HT1080 (cell line): Measurements from ENCODE around the gene BET1. TPM values are rescaled to one million over a fixed set of nuclear protein-coding genes. Genes with fewer than 3 reads are reported as not detected.
"Not testable (repeated sequence)": the region's sequence is repeated elsewhere in the genome, so short reads cannot be mapped to it uniquely, and the experiment has no call there.

ENCODE experiments used
- DNase-seq: peaks from one replicate; pipeline ENCODE4 v3.0.0-alpha.2; 2015; ENCODE audit warnings: low read depth
- polyA plus RNA-seq, 2 experiments: library from polyadenylated mRNA; depleted of rRNA; stranded (reverse); fragments of >200 nt; gene quantifications; 2 replicates each; pipeline ENCODE4 v1.2.3, GENCODE V29; 2015
- total RNA-seq: library from RNA; depleted of rRNA; stranded (reverse); fragments of >200 nt; shearing (Covaris generic); gene quantifications from 2 replicates; pipeline ENCODE4 v1.2.3, GENCODE V29; 2014; rRNA removed

BET1 gene
- total RNA-seq: 21.0 and 27.2 TPM in 2 replicates
- polyA plus RNA-seq (2015; cell fraction: cytosol; rRNA removed): 42.9 and 45.5 TPM in 2 replicates
- polyA plus RNA-seq (2015; cell fraction: nucleus; rRNA removed): 35.1 and 42.4 TPM in 2 replicates

DNA sequence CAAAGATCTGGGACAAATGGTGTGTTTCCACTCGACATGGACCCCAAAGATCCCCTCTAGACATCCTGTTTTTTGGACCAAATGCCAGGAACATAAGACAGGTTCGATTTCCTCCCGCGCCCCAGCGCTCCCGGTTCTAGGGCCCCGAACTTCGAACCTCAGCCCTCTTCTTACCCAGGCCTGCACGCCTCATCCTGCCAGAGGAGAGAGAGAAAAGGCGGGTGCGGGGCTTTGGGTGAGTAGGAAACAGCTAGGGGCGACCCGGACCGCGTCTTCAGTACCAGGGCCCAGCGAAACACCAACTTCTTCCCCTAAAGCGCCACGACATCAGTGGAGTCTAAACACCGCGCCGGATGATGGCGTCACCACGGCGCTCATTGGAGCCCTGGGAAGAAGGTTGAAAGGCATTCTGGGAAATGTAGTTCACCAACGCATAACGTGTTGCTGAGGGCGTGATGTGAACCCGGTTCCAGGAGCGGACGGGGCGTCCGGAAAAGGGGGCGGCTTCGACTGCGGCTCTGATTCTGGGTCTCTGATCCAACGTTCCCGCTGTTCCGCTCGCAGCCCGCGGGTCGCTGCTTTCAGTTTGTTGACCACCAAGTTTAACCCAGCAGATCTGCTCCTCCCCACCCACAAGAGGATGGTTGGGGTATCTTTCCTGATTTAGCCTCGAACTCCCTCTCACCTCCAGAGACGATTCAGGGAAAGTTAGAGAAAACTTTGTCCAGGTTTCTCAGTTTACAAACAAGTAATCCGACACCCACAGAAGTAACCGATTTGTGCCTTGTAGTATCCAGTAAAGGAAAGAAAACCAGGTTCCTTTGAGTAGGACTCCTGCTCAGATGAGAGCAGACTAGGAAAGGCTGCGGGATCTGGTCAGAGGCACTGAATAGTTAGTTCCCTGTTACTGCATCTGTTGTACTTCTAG is at the start of gene BET1:
Gene BET1, minus strand, starts transcription at position 332 of the 928 bp plus-strand sequence. Its CDS starts 139 bp downstream, at position 193.
- peak; percentile 94 for DNase-seq

DNA sequence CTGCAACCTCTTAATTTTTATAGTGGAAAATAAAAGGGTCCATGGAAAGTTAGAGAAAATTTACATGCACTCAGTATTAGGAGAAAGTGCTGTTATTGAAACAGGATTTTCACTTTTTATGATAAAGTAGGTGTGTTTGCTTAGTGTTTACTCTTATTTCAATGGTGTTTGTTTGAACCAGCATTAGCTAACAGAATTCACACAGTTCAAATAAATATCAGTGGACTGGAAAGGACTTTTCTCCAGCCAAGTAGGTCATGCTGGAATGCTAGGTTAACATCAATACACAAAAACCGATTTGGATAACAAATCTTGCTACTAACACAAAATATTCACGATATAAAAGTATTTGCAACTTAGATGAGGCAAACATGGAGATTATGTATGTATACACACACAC is 49.4 kb upstream of the BET1 start:
- DNase-seq: no peak

DNA sequence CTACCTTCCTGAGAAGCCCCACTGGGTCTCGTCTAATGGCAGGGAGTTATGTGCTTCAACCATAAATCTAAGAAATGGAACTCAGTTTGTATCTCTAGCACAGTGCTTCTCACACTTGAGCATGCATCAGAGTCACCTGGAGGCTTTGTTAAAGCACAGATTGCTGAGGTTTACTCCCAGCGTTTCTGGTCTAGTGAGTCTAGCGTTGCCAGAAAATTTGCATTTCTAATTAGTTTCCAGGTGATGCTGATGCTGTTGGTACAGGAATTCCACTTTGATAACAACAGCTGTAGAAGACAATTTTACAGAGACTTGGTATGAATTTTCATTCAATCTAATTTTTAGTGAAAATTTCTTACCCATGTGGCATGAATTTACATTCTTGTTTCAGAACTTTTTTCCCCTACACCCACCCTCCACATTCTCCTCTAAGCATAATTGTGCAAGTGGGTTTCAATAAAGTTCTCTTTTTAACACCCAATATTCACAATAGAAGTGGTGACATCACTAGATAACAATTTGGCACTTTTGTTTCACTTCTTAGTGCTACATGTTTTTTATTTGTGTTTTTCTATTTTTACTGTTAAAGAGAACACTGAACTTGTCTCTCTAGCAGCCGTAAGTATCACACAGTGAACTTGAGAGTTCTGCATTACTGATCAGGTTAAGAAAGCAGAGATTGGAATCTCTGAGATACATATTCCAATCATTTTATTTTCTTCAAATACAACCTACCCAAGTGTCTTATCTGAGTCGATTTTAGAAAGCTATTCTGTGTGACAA is 48.4 kb upstream of the BET1 start:
- no peak for DNase-seq

DNA sequence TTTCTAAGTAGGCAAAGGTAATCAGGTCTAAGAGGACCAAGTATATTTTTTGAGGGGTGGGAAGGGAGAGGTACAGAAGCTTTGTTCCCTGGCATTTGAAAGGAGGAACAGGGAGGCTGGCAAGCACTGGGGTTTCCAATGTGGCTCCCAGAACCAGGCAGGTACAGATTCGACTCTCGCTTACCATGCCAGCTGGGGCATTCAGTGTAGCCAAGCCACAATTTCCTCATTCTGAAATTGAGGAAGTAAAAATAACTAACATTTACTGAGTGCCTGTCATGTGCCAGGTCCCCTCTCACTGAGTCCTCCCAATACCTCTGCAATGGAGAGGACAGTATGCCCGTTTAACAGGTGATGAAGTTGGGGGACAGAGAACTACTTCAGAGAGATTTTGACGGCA is 45.9 kb upstream of the BET1 start:
- DNase-seq: no peak

DNA sequence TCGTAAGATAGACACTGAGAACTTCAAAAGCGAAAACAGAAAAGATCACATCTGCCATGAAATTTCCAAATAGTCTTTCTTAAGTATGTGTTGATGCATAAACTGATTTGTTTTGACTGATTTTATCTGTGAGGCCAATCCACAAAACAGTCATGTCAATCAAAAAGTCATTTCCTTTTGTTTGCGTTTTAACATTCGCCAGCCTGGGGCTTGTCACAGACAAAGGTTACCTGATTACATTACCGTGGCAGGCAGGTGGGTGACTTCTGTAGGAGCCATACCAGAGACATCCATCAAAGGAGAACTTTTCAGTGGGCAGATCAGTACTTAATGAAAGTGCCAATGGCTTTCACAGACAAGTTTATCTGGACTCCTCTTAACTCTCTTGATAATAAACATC is 45.5 kb upstream of the BET1 start:
- DNase-seq: no peak

GRCh38 chr7:94048755-94049154 is 44.6 kb upstream of the BET1 start:
- DNase-seq: no peak

DNA sequence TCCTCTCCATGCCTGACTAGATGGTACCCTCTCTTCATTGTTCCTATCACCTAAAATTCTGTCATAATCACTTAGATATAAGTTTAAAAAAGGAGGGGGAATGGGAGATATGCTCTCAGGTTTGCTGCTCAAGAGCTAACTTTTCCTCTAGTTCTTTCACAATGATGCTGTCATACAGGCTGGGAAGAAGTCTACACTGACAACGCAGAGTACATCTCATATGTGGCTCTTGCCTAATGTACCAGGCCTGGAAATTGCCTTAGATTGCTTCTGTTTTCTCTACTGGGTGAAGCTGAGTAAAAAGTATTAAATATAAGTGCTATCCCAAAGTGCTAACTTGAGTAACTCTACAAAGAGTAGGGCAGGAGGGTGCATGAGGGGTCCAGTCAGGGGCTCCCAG is 43.8 kb upstream of the BET1 start:
- DNase-seq: no peak

DNA sequence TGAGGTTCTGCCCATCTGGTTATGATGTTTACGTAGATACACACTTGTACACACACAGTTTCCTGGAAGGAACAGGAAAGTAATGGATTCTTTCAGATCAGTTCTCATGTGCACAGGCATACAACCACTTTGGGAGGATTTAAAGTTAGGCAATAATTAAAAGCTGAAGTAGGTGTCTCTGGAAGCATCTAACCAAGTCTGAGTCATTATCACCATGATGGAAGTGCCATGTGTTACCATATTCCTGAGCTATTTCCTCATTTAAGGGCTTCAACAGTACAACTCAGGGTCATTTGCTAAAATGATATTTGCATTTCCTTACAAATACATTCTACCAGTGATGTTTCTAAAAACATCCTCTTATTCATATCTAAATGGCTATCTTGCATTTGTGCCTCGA is 41.4 kb upstream of the BET1 start:
- no peak for DNase-seq

- DNase-seq: no peak
Measured at GRCh38 chr7:94044806-94045205, 40.7 kb upstream of the BET1 start.

DNA sequence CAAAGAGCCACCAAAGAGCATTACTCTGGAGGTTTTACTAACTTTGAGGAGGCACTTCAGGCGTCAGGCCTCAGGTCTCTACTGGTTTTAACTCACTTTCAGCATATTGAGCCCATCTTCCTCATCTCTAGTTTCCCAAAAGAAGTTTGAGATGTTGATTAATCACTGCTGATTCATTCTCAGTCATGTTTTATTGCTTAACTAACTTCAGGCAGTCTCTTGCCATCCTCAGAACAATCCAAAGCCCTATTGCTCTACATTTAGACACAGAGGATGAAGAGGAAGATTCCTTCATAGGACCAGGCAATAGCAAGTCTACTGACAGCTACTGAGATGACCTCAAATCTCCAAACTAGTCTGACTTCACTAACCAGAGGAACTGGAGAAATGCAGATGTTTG is 39.1 kb upstream of the BET1 start:
- peak; percentile 90 for DNase-seq

DNA sequence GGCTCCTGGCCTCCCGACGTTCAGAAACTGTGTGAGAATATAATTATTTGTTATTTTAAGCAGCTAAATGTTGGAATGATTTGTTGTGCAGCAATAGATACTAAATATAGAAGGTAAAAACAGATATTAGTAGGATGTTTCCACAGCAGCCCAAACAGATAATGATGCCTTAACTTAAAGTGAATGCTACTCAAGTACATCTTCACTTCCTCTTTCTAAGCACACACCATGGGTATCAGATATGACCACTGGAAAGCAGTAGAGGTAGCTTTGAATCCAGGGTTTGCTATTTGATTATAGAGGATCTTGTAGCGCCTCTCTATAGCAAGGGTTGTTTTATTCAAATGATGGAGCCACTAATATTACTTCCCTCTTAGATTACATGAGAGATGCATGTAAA is 38.2 kb upstream of the BET1 start:
- no peak for DNase-seq

DNA sequence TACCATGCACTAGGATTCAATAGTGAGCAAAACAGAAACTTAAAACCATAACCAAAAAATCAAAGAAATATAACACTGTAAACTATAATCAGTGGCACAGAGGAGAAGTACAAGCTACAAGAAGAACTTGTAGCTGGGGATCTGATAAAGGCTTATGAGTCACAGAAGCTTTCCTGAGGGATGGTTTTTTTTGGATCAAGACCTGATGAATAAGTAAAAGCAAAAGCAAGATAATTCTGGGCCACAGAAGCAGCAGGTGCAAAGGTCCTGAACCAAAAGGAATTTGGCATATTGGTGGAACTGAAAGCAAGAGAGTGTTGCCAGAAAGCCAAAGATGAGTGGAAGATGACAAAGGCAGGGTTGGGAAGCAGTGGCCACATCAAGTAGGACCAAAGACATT is 37.4 kb upstream of the BET1 start:
- peak; percentile 75 for DNase-seq

DNA sequence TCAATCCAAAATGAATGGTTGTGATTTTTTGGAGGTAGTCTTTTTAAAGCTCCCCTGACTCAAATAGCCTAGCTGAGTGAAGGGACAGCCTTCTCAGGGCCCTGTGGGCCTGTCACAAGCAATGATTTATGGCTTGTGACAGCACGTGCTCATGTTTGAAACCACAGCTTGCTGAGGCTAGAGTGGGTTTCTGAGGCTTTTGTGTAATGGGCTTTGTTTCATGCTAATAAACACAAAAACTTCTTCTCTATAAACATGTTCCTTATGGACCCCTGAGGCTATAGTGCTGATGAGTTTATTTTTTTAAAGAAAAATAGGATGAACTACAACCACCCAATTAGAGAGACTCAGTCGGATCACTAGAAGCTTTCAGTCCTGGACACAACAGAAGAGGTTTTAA is 36.1 kb upstream of the BET1 start:
- DNase-seq: no peak

- no peak for DNase-seq
Measured at GRCh38 chr7:94039368-94040035, 35.3 kb upstream of the BET1 start.

DNA sequence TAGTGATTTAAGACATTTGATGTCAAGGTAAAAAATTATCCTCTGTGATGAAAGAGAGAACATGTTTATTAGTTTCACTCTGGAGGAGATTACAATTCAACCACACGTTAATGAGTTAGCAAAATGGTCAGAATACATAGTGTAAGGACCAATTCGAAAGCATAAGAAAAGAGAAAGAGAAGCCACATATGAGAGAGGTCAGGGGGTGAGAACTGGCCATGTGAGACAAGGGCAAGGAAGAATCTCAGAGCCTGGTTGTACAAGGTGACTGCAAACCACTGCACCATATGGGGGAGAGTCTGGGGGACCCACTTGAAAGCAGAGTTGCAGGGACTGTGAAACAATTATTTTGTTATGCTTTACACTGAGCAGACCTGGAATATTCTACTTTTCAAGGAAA is 27.7 kb upstream of the BET1 start:
- DNase-seq: no peak

GRCh38 chr7:94030634-94031033 is 26.5 kb upstream of the BET1 start:
- DNase-seq: no peak

DNA sequence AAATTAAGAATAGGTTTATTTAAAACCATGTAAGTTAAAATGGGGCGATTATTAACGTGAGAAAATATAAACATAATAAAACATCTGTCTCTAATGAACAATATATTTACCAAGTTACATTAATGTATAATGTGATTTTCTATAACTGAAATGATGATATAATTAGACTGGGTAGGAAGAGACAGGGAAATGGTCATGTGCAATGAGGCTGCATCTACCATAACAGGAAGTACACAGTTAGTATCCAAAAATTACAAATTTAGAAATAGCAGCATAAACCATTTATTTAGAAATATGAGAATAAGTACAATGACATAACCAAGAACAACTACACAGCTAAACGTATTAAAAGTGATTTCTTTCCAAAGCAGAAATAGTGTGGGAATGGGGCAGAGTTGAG is 25.8 kb upstream of the BET1 start:
- no peak for DNase-seq

GRCh38 chr7:94028768-94029167 is 24.6 kb upstream of the BET1 start:
- DNase-seq: peak; percentile 62

- not testable (repeated sequence) for DNase-seq
Measured at GRCh38 chr7:94026619-94027018, 22.5 kb upstream of the BET1 start.

GRCh38 chr7:94022550-94022949 is 18.4 kb upstream of the BET1 start:
- peak; percentile 68 for DNase-seq

GRCh38 chr7:94016786-94017185 is 12.6 kb upstream of the BET1 start:
- DNase-seq: no peak

DNA sequence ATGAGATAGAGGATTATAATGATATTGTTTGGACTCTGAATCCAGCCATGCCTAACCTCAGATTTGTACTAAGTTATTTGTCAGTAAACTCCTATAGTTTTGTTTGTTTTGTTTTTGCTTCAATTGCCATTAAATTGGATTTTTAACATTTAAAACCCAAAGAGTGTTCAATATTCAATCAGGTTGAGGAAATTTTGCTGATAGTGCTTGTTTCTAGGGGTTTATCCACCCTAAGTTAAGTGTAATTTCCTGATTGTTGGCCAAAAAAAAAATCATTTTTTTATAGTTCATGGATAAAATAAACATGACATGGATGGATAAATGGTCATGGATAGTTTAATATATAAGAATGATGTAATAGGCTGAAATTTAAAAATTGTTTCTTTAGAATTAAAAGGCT is 11.4 kb upstream of the BET1 start:
- no peak for DNase-seq
